Activated naive CD4-positive, alpha-beta T cell treated with anti-CD3 and anti-CD28 coated beads, Interleukin-2, amount 50 U/mL, for 16 hours (primary cell): ENCODE results near the gene SYT9.

ENCODE experiments used
- DNase-seq: peaks from one replicate; pipeline ENCODE4 v3.0.0-alpha.2; 2020

SYT9 gene

GRCh38 chr11:7251836-7252682 lies at the start of gene SYT9:
Gene SYT9, plus strand, starts transcription at chr11:7251904. Its CDS starts 283 bp downstream, at chr11:7252187.
- DNase-seq: peak; percentile 9

- DNase-seq: no peak
Observed at GRCh38 chr11:7202412-7202811, 49.3 kb upstream of the SYT9 start.

- DNase-seq: no peak
Observed at GRCh38 chr11:7204778-7205177, 46.9 kb upstream of the SYT9 start.

GRCh38 chr11:7208391-7208790 lies 43.3 kb upstream of the SYT9 start:
- DNase-seq: no peak

- no peak for DNase-seq
Observed at GRCh38 chr11:7219491-7219890, 32.2 kb upstream of the SYT9 start.

GRCh38 chr11:7220636-7221035 lies 31.1 kb upstream of the SYT9 start:
- DNase-seq: no peak

GRCh38 chr11:7222619-7223018 lies 29.1 kb upstream of the SYT9 start:
- no peak for DNase-seq

- no peak for DNase-seq
Observed at GRCh38 chr11:7239877-7240276, 11.8 kb upstream of the SYT9 start.

- no peak for DNase-seq
Observed at GRCh38 chr11:7245341-7245740, 6.4 kb upstream of the SYT9 start.

- DNase-seq: no peak
Observed at GRCh38 chr11:7246179-7246578, 5.5 kb upstream of the SYT9 start.

- DNase-seq: no peak
Observed at GRCh38 chr11:7250166-7250565, 1.5 kb upstream of the SYT9 start.

- DNase-seq: no peak
Observed at GRCh38 chr11:7251487-7251835, 243 bp upstream of the SYT9 start.

GRCh38 chr11:7252683-7253213 lies 1.0 kb downstream of the SYT9 start:
- no peak for DNase-seq

GRCh38 chr11:7253800-7254199 lies 2.1 kb downstream of the SYT9 start:
- DNase-seq: no peak

GRCh38 chr11:7254731-7255291 lies 3.1 kb downstream of the SYT9 start:
- DNase-seq: no peak

- no peak for DNase-seq
Observed at GRCh38 chr11:7256943-7257342, 5.2 kb downstream of the SYT9 start.

- DNase-seq: no peak
Observed at GRCh38 chr11:7257724-7258123, 6.0 kb downstream of the SYT9 start.

- DNase-seq: no peak
Observed at GRCh38 chr11:7261578-7261977, 9.9 kb downstream of the SYT9 start.

GRCh38 chr11:7262672-7263071 lies 11.0 kb downstream of the SYT9 start:
- DNase-seq: no peak

- no peak for DNase-seq
Observed at GRCh38 chr11:7263842-7264241, 12.1 kb downstream of the SYT9 start.

GRCh38 chr11:7268758-7269157 lies 17.1 kb downstream of the SYT9 start:
- DNase-seq: no peak

- DNase-seq: no peak
Observed at GRCh38 chr11:7270233-7270865, 18.6 kb downstream of the SYT9 start.

GRCh38 chr11:7272373-7272772 lies 20.7 kb downstream of the SYT9 start:
- no peak for DNase-seq

GRCh38 chr11:7275133-7275532 lies 23.4 kb downstream of the SYT9 start:
- DNase-seq: no peak
